CD4-positive, alpha-beta T cell (primary cell): ENCODE data around the gene PAPSS2. TPM values are rescaled to one million over a fixed set of nuclear protein-coding genes. Genes with fewer than 3 reads are reported as not detected.

Experiments used
- ATAC-seq: fragments of 200-7000 bp; cut with Tn5 transposase; one replicate; pipeline ENCODE4 v1.10.0; 2022; ENCODE audit warnings: mild to moderate bottlenecking; ENCODE audit not compliant: poor library complexity
- CTCF ChIA-PET: fragments of 350-600 bp; sonication (Branson Sonifier 250); formaldehyde crosslinking; loops from one replicate; lab custom pipeline; 2021; ENCODE audit warnings: antibody characterized with exemption, inconsistent platforms; lab: Charles Lee
- POLR2A ChIA-PET: fragments of 350-600 bp; sonication (Branson Sonifier 250); formaldehyde crosslinking; loops from one replicate; lab custom pipeline; 2021; ENCODE audit warnings: antibody characterized with exemption, inconsistent platforms; lab: Charles Lee
- DNase-seq, 14 experiments: peaks; one replicate each; pipeline ENCODE4 v3.0.0-alpha.2; 2013 to 2020; ENCODE audit warnings: mixed read lengths in 2 of 14
- H3K27ac ChIP-seq, 2 donors: one replicate each; pipeline versions ENCODE4 v1.5.1 to v1.7.0; 2013; ENCODE audit warnings: low read length in 2 of 2, low read depth in 1 of 2, mild to moderate bottlenecking in 1 of 2
- H3K27me3 ChIP-seq, 2 experiments: 1 replicate in 1 of 2; 2 replicates in 1 of 2; pipeline versions ENCODE4 v1.6.1 to v1.7.0; 2013; ENCODE audit warnings: low read length in 2 of 2, control low read depth in 1 of 2, mild to moderate bottlenecking in 1 of 2, moderate library complexity in 1 of 2; ENCODE audit not compliant: insufficient read depth in 2 of 2, control insufficient read depth in 1 of 2
- H3K36me3 ChIP-seq: one replicate; pipeline ENCODE4 v1.6.1; 2013; ENCODE audit warnings: low read length, control low read depth; ENCODE audit not compliant: insufficient read depth
- H3K4me1 ChIP-seq: one replicate; pipeline ENCODE4 v1.6.1; 2013; ENCODE audit warnings: low read length, control low read depth; ENCODE audit not compliant: insufficient read depth
- H3K4me3 ChIP-seq: one replicate; pipeline ENCODE4 v1.5.1; 2013; ENCODE audit warnings: mild to moderate bottlenecking, low read length, moderate library complexity
- H3K9me3 ChIP-seq, 2 experiments: 1 replicate in 1 of 2; 2 replicates in 1 of 2; pipeline versions ENCODE4 v1.6.1 to v1.7.0; 2013; ENCODE audit warnings: low read length in 2 of 2, mild to moderate bottlenecking in 2 of 2, control low read depth in 1 of 2, moderate library complexity in 1 of 2; ENCODE audit not compliant: control insufficient read depth in 1 of 2, insufficient read depth in 1 of 2
- H3K27ac Mint-ChIP-seq: one replicate; pipeline ENCODE4 v1.8.0; 2020; ENCODE audit warnings: mixed read lengths
- H3K27me3 Mint-ChIP-seq: one replicate; pipeline ENCODE4 v1.8.0; 2021; ENCODE audit warnings: mixed read lengths
- H3K36me3 Mint-ChIP-seq: one replicate; pipeline ENCODE4 v1.8.0; 2021; ENCODE audit warnings: low read depth, mixed read lengths
- H3K4me1 Mint-ChIP-seq: one replicate; pipeline ENCODE4 v1.8.0; 2021; ENCODE audit warnings: low read depth, mixed read lengths
- H3K4me3 Mint-ChIP-seq: one replicate; pipeline ENCODE4 v1.8.0; 2020; ENCODE audit warnings: mild to moderate bottlenecking, mixed read lengths
- H3K9me3 Mint-ChIP-seq: one replicate; pipeline ENCODE4 v1.8.0; 2020; ENCODE audit warnings: mixed read lengths
- CTCF ChIP-seq: fragments of 200-600 bp; IDR thresholded peaks from one replicate; pipeline ENCODE4 v1.8.0; 2022; ENCODE audit warnings: antibody characterized with exemption, mild to moderate bottlenecking
- intact Hi-C, 2 experiments: fragments of 100-400 bp; cut with DNase I in 1 of 2; cut with micrococcal nuclease in 1 of 2; formaldehyde crosslinking; loops; one replicate each; pipeline versions ENCODE4 v1.15.1 to v1.9.0; 2023 to 2025; cut with DNase I, micrococcal nuclease
- total RNA-seq, 174 experiments: library from RNA in 2 of 174; stranded (reverse) in 2 of 174; gene quantifications; one replicate each; pipeline ENCODE4 v1.2.3 and lab custom pipeline; 2021 to 2026

PAPSS2 gene
- total RNA-seq, 2 experiments from 2014 or later: not detected

GRCh38 chr10:87703771-87704170 is 44.1 kb downstream of the PAPSS2 start:
- Mint-ChIP-seq H3K4me3 (no peak overlapping the region), H3K27ac (no peak overlapping the region), H3K27me3 (peaks cover 6% of the 10 kb centered on the region), H3K4me1 (no peaks in the 10 kb centered on the region), H3K36me3 (no peaks in the 10 kb centered on the region), H3K9me3 (no peaks in the 10 kb centered on the region)
- POLR2A ChIA-PET: no interaction called here
- Histone ChIP-seq H3K4me3 (no peak overlapping the region), H3K9me3 (no peaks in the 10 kb centered on the region), H3K36me3 (no peaks in the 10 kb centered on the region), H3K27ac (no peak overlapping the region), H3K4me1 (no peaks in the 10 kb centered on the region), H3K27me3 (no peaks in the 10 kb centered on the region)
- no peak for ATAC-seq
- CTCF ChIA-PET: interaction anchor here (0.9 kb wide), 1 partner anchor 9 kb away, joined by 3 read pairs; no protein-coding TSS in a partner anchor
- intact Hi-C loops: no loop called here
- no peak for TF ChIP-seq CTCF
- no peak for DNase-seq

DNA sequence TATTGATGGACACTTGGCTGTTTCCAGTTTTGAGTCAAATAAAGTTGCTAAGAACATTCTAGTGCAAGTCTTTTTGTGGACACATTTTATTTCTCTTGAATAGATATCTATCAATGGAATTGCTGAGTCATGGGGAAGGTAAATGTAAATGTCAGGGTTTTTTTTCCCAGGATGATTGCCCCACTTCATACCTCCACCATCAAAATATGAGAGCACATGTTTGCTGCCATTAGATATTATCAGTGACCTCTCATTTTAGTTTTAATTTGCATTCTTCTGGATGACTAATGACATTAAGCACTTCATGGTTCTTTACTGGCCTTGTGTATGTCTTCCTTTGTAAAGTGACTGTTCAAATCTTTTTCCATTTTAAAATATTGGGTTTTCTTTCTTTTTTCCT is 45.7 kb downstream of the PAPSS2 start:
- ChIA-PET CTCF (no interaction called here), POLR2A (no interaction called here)
- H3K4me3 Mint-ChIP-seq: no peak overlapping the region

DNA sequence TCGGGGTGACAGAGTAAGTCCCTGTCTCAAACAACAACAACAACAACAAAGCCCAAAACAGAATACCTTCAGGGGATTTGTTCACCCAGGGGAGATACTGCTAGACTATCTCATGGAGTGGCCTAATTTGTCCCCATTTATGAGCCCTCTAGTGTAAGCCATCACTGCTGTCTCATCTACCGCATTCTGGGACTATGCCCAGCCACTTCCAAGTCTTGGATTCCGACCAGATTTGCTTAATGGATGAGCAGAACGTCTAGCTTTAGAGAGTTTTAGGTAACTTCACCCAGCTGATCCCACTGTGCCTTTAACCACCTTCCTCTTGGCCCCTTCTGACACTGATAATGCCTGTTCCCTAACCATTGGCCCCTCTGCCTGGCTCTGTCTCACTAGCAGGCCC is 47.1 kb downstream of the PAPSS2 start:
- H3K4me3 Mint-ChIP-seq: no peak overlapping the region
- Histone ChIP-seq H3K4me1 (no peaks in the 10 kb centered on the region), H3K9me3 (no peaks in the 10 kb centered on the region), H3K36me3 (no peaks in the 10 kb centered on the region), H3K27me3 (peaks cover 0 to 3% of the 10 kb centered on the region in 2 experiments), H3K27ac (no peak overlapping the region), H3K4me3 (no peak overlapping the region)
- H3K4me1 Mint-ChIP-seq: no peaks in the 10 kb centered on the region
- peaks cover 11% of the 10 kb centered on the region for H3K27me3 Mint-ChIP-seq
- intact Hi-C loops: no loop called here
- no peak for DNase-seq
- H3K9me3 Mint-ChIP-seq: no peaks in the 10 kb centered on the region
- CTCF ChIA-PET: interaction anchor here (0.8 kb wide), 1 partner anchor 162 kb away, joined by 5 read pairs; no protein-coding TSS in a partner anchor
- no peak for TF ChIP-seq CTCF
- H3K36me3 Mint-ChIP-seq: no peaks in the 10 kb centered on the region
- POLR2A ChIA-PET: no interaction called here
- no peak overlapping the region for H3K27ac Mint-ChIP-seq
- no peak for ATAC-seq

More for the DNA sequence above, 45.7 kb downstream of the PAPSS2 start:
- H3K27me3 Mint-ChIP-seq: peaks cover 9% of the 10 kb centered on the region
- Histone ChIP-seq H3K36me3 (no peaks in the 10 kb centered on the region), H3K27me3 (peaks cover 0 to 3% of the 10 kb centered on the region in 2 experiments), H3K27ac (no peak overlapping the region), H3K4me1 (no peaks in the 10 kb centered on the region), H3K4me3 (no peak overlapping the region), H3K9me3 (no peaks in the 10 kb centered on the region)
- intact Hi-C loops: no loop called here
- no peak for ATAC-seq
- H3K36me3 Mint-ChIP-seq: no peaks in the 10 kb centered on the region
- no peak overlapping the region for H3K27ac Mint-ChIP-seq
- H3K9me3 Mint-ChIP-seq: no peaks in the 10 kb centered on the region
- DNase-seq: no peak
- TF ChIP-seq CTCF: no peak
- H3K4me1 Mint-ChIP-seq: no peaks in the 10 kb centered on the region
